ENCODE results near the gene USP49.

USP49 gene

GRCh38 chr6:41909727-41910126 is 14.6 kb upstream of the USP49 start:
- H3K4me1 Mint-ChIP-seq (ENCODE audit: low read depth) = no peaks in the 10 kb centered on the region
- H3K36me3 Mint-ChIP-seq (ENCODE audit: low read depth) = peaks cover 42% of the 10 kb centered on the region
- H3K27me3 Mint-ChIP-seq = no peaks in the 10 kb centered on the region
- H3K9me3 Mint-ChIP-seq = no peaks in the 10 kb centered on the region
- no peak overlapping the region for H3K27ac Mint-ChIP-seq
- H3K4me3 Mint-ChIP-seq = no peak overlapping the region

GRCh38 chr6:41901882-41902519 is 6.8 kb upstream of the USP49 start:
- H3K36me3 Mint-ChIP-seq (ENCODE audit: low read depth) = peaks cover 18% of the 10 kb centered on the region
- H3K9me3 Mint-ChIP-seq = no peaks in the 10 kb centered on the region
- H3K4me3 Mint-ChIP-seq = no peak overlapping the region
- H3K4me1 Mint-ChIP-seq (ENCODE audit: low read depth) = peaks cover 6% of the 10 kb centered on the region
- no peak overlapping the region for H3K27ac Mint-ChIP-seq
- H3K27me3 Mint-ChIP-seq = no peaks in the 10 kb centered on the region

- Mint-ChIP-seq H3K27me3 (no peaks in the 10 kb centered on the region), H3K36me3 (ENCODE audit: low read depth) (peaks cover 12% of the 10 kb centered on the region), H3K9me3 (no peaks in the 10 kb centered on the region), H3K4me1 (ENCODE audit: low read depth) (peaks cover 12% of the 10 kb centered on the region), H3K4me3 (no peak overlapping the region), H3K27ac (no peak overlapping the region)
Measured at GRCh38 chr6:41900861-41901260, 5.7 kb upstream of the USP49 start.

GRCh38 chr6:41896281-41896680 is 1.1 kb upstream of the USP49 start:
- Mint-ChIP-seq H3K36me3 (ENCODE audit: low read depth) (no peaks in the 10 kb centered on the region), H3K9me3 (no peaks in the 10 kb centered on the region), H3K27ac (peak overlapping the region; percentile 95), H3K27me3 (no peaks in the 10 kb centered on the region), H3K4me1 (ENCODE audit: low read depth) (peaks cover 10% of the 10 kb centered on the region), H3K4me3 (no peak overlapping the region)

GRCh38 chr6:41894366-41895299 is 542 bp downstream of the USP49 start:
- H3K27ac Mint-ChIP-seq = no peak overlapping the region
- H3K4me3 Mint-ChIP-seq = no peak overlapping the region
- H3K36me3 Mint-ChIP-seq (ENCODE audit: low read depth) = no peaks in the 10 kb centered on the region
- H3K27me3 Mint-ChIP-seq = no peaks in the 10 kb centered on the region
- peaks cover 10% of the 10 kb centered on the region for H3K4me1 Mint-ChIP-seq (ENCODE audit: low read depth)
- no peaks in the 10 kb centered on the region for H3K9me3 Mint-ChIP-seq

GRCh38 chr6:41892921-41893564 is 2.1 kb downstream of the USP49 start:
- Mint-ChIP-seq H3K36me3 (ENCODE audit: low read depth) (no peaks in the 10 kb centered on the region), H3K27me3 (no peaks in the 10 kb centered on the region), H3K4me3 (no peak overlapping the region), H3K4me1 (ENCODE audit: low read depth) (peaks cover 10% of the 10 kb centered on the region), H3K27ac (no peak overlapping the region), H3K9me3 (no peaks in the 10 kb centered on the region)

GRCh38 chr6:41887331-41887751 is 7.8 kb downstream of the USP49 start:
- Mint-ChIP-seq H3K27ac (no peak overlapping the region), H3K4me1 (ENCODE audit: low read depth) (no peaks in the 10 kb centered on the region), H3K9me3 (no peaks in the 10 kb centered on the region), H3K36me3 (ENCODE audit: low read depth) (no peaks in the 10 kb centered on the region), H3K4me3 (no peak overlapping the region), H3K27me3 (no peaks in the 10 kb centered on the region)

- Mint-ChIP-seq H3K4me1 (ENCODE audit: low read depth) (no peaks in the 10 kb centered on the region), H3K27me3 (no peaks in the 10 kb centered on the region), H3K4me3 (no peak overlapping the region), H3K27ac (no peak overlapping the region), H3K9me3 (no peaks in the 10 kb centered on the region), H3K36me3 (ENCODE audit: low read depth) (no peaks in the 10 kb centered on the region)
Measured at GRCh38 chr6:41885930-41886329, 9.2 kb downstream of the USP49 start.

- Mint-ChIP-seq H3K9me3 (no peaks in the 10 kb centered on the region), H3K27me3 (no peaks in the 10 kb centered on the region), H3K27ac (no peak overlapping the region)
Measured at GRCh38 chr6:41884957-41885356, 10.2 kb downstream of the USP49 start.

GRCh38 chr6:41881506-41881905 is 13.7 kb downstream of the USP49 start:
- no peaks in the 10 kb centered on the region for H3K36me3 Mint-ChIP-seq (ENCODE audit: low read depth)
- no peak overlapping the region for H3K4me3 Mint-ChIP-seq
- no peaks in the 10 kb centered on the region for H3K9me3 Mint-ChIP-seq
- H3K4me1 Mint-ChIP-seq (ENCODE audit: low read depth) = no peaks in the 10 kb centered on the region
- H3K27ac Mint-ChIP-seq = no peak overlapping the region
- no peaks in the 10 kb centered on the region for H3K27me3 Mint-ChIP-seq

More at GRCh38 chr6:41884957-41885356, 10.2 kb downstream of the USP49 start:
- Mint-ChIP-seq H3K4me3 (no peak overlapping the region), H3K36me3 (ENCODE audit: low read depth) (no peaks in the 10 kb centered on the region), H3K4me1 (ENCODE audit: low read depth) (no peaks in the 10 kb centered on the region)

GRCh38 chr6:41878961-41879405 is 16.2 kb downstream of the USP49 start:
- Mint-ChIP-seq H3K27ac (no peak overlapping the region), H3K9me3 (no peaks in the 10 kb centered on the region), H3K36me3 (ENCODE audit: low read depth) (no peaks in the 10 kb centered on the region), H3K4me3 (no peak overlapping the region), H3K27me3 (no peaks in the 10 kb centered on the region), H3K4me1 (ENCODE audit: low read depth) (no peaks in the 10 kb centered on the region)

GRCh38 chr6:41878246-41878645 is 16.9 kb downstream of the USP49 start:
- Mint-ChIP-seq H3K27me3 (no peaks in the 10 kb centered on the region), H3K4me1 (ENCODE audit: low read depth) (no peaks in the 10 kb centered on the region), H3K27ac (no peak overlapping the region), H3K4me3 (no peak overlapping the region), H3K9me3 (no peaks in the 10 kb centered on the region), H3K36me3 (ENCODE audit: low read depth) (no peaks in the 10 kb centered on the region)

GRCh38 chr6:41877051-41877680 is 18.0 kb downstream of the USP49 start:
- H3K9me3 Mint-ChIP-seq = no peaks in the 10 kb centered on the region

GRCh38 chr6:41874741-41875140 is 20.4 kb downstream of the USP49 start:
- no peaks in the 10 kb centered on the region for H3K9me3 Mint-ChIP-seq

More at GRCh38 chr6:41877051-41877680, 18.0 kb downstream of the USP49 start:
- no peak overlapping the region for H3K27ac Mint-ChIP-seq
- H3K27me3 Mint-ChIP-seq = no peaks in the 10 kb centered on the region
- no peaks in the 10 kb centered on the region for H3K36me3 Mint-ChIP-seq (ENCODE audit: low read depth)
- no peak overlapping the region for H3K4me3 Mint-ChIP-seq
- H3K4me1 Mint-ChIP-seq (ENCODE audit: low read depth) = no peaks in the 10 kb centered on the region

More at GRCh38 chr6:41874741-41875140, 20.4 kb downstream of the USP49 start:
- Mint-ChIP-seq H3K36me3 (ENCODE audit: low read depth) (no peaks in the 10 kb centered on the region), H3K4me3 (no peak overlapping the region), H3K27me3 (no peaks in the 10 kb centered on the region), H3K27ac (no peak overlapping the region), H3K4me1 (ENCODE audit: low read depth) (peaks cover 5% of the 10 kb centered on the region)
